Epithelial cell of prostate (primary cell): ENCODE measurements around the gene IGFBP6.

ENCODE experiments used
- DNase-seq: peaks from one replicate; pipeline ENCODE4 v3.0.0-alpha.2; 2011; ENCODE audit warnings: low read depth, low spot score
- H3K27ac ChIP-seq: fragments of 450-650 bp; 2 replicates; pipeline ENCODE4 v1.5.1; 2017; ENCODE audit warnings: mild to moderate bottlenecking

The IGFBP6 gene

GRCh38 chr12:53068811-53069585 lies 28.5 kb upstream of the IGFBP6 start:
- DNase-seq = no peak
- no peak overlapping the region for H3K27ac ChIP-seq

GRCh38 chr12:53069621-53070410 lies 27.7 kb upstream of the IGFBP6 start:
- H3K27ac ChIP-seq = no peak overlapping the region
- DNase-seq = no peak

GRCh38 chr12:53070877-53071492 lies 26.5 kb upstream of the IGFBP6 start:
- no peak for DNase-seq
- no peak overlapping the region for H3K27ac ChIP-seq

- no peak for DNase-seq
- H3K27ac ChIP-seq = no peak overlapping the region
These were observed 25.6 kb upstream of the IGFBP6 start for GRCh38 chr12:53071591-53072551.

GRCh38 chr12:53073881-53074280 lies 23.6 kb upstream of the IGFBP6 start:
- no peak for DNase-seq
- H3K27ac ChIP-seq = no peak overlapping the region

- H3K27ac ChIP-seq = no peak overlapping the region
- DNase-seq = no peak
These were observed 23.0 kb upstream of the IGFBP6 start for GRCh38 chr12:53074283-53074998.

GRCh38 chr12:53074999-53075370 lies 22.5 kb upstream of the IGFBP6 start:
- no peak overlapping the region for H3K27ac ChIP-seq
- no peak for DNase-seq

- no peak overlapping the region for H3K27ac ChIP-seq
- DNase-seq = no peak
These were observed 21.0 kb upstream of the IGFBP6 start for GRCh38 chr12:53076461-53076860.

- DNase-seq = no peak
- no peak overlapping the region for H3K27ac ChIP-seq
These were observed 20.4 kb upstream of the IGFBP6 start for GRCh38 chr12:53077030-53077429.

GRCh38 chr12:53078425-53079225 lies 18.8 kb upstream of the IGFBP6 start:
- H3K27ac ChIP-seq = peak overlapping the region; percentile 69
- DNase-seq = no peak

GRCh38 chr12:53079226-53080117 lies 18.0 kb upstream of the IGFBP6 start, which contains the start of gene SPRYD3:
Gene SPRYD3 (minus strand): TSS chr12:53079390. CDS start chr12:53079333, 57 bp downstream.
- H3K27ac ChIP-seq = peak within 1 kb of the TSS; percentile 69
- DNase-seq = peak; percentile 60

- H3K27ac ChIP-seq = no peak overlapping the region
- DNase-seq = no peak
These were observed 14.8 kb upstream of the IGFBP6 start for GRCh38 chr12:53082637-53083175.

- no peak for DNase-seq
- H3K27ac ChIP-seq = no peak overlapping the region
These were observed 11.1 kb upstream of the IGFBP6 start for GRCh38 chr12:53086361-53086760.

- DNase-seq = no peak
- no peak overlapping the region for H3K27ac ChIP-seq
These were observed 7.4 kb upstream of the IGFBP6 start for GRCh38 chr12:53090105-53090504.

GRCh38 chr12:53090554-53090953 lies 6.9 kb upstream of the IGFBP6 start:
- no peak for DNase-seq
- no peak overlapping the region for H3K27ac ChIP-seq

GRCh38 chr12:53091756-53092155 lies 5.7 kb upstream of the IGFBP6 start:
- no peak overlapping the region for H3K27ac ChIP-seq
- no peak for DNase-seq

GRCh38 chr12:53093777-53094393 lies 3.6 kb upstream of the IGFBP6 start:
- DNase-seq = no peak
- H3K27ac ChIP-seq = no peak overlapping the region
